Endothelial cell of umbilical vein (primary cell): ENCODE results near the gene CLCN4.

Experiments used
- CTCF ChIP-seq, 2 donors: IDR thresholded peaks; 1 replicate in 1 of 2; 2 replicates in 1 of 2; pipeline ENCODE4 v1.5.1; 2011; ENCODE audit warnings: low read length in 2 of 2, mild to moderate bottlenecking in 2 of 2, moderate library complexity in 2 of 2, control low read depth in 1 of 2, inconsistent platforms in 1 of 2, low read depth in 1 of 2; ENCODE audit not compliant: insufficient read depth in 1 of 2; ENCODE audit errors: extremely low read depth in 1 of 2
- EZH2 ChIP-seq: IDR thresholded peaks from 2 replicates; pipeline ENCODE4 v1.6.1; 2012; ENCODE audit warnings: borderline replicate concordance, low read depth, mild to moderate bottlenecking, moderate library complexity, low read length, inconsistent platforms; ENCODE audit not compliant: severe bottlenecking
- FOS ChIP-seq: IDR thresholded peaks from 2 replicates; pipeline ENCODE4 v1.6.1; 2011; ENCODE audit warnings: mild to moderate bottlenecking, low read length, moderate library complexity, borderline replicate concordance; ENCODE audit not compliant: insufficient read depth
- MAX ChIP-seq: IDR thresholded peaks from 2 replicates; pipeline ENCODE4 v1.6.1; 2011; ENCODE audit not compliant: insufficient read depth, insufficient read length
- POLR2A ChIP-seq: IDR thresholded peaks from 2 replicates; pipeline ENCODE4 v1.6.1; 2012; ENCODE audit warnings: low read depth, mild to moderate bottlenecking, control low read depth, low read length
- POLR2AphosphoS5 ChIP-seq: IDR thresholded peaks from 2 replicates; pipeline ENCODE4 v1.6.1; 2012; ENCODE audit warnings: low read depth, mild to moderate bottlenecking, control low read depth, low read length, moderate library complexity; ENCODE audit not compliant: insufficient read depth

GRCh38 chrX:10223276-10223675 lies 66.5 kb downstream of the CLCN4 start:
- no peak for TF ChIP-seq CTCF (IDR thresholded peaks at IDR 0.05; ENCODE audit: extremely low read depth in 1 of 2, insufficient read depth in 1 of 2, low read depth in 1 of 2, low read length in 2 of 2)
- TF ChIP-seq EZH2, result no peak
- no peak for TF ChIP-seq POLR2AphosphoS5
- no peak for TF ChIP-seq FOS
- TF ChIP-seq POLR2A, result no peak
- no peak for TF ChIP-seq MAX
